HG02759 (cell line): ENCODE results near the gene CEP120.
"Not testable (repeated sequence)": the region's sequence is repeated elsewhere in the genome, so short reads cannot be mapped to it uniquely, and the experiment has no call there.

Experiments used
- ATAC-seq: cut with Tn5 transposase; IDR thresholded peaks from one replicate; pipeline ENCODE4 v1.9.1; 2021; ENCODE audit warnings: mild to moderate bottlenecking, moderate library complexity; ENCODE audit not compliant: unreplicated experiment

Gene CEP120

DNA sequence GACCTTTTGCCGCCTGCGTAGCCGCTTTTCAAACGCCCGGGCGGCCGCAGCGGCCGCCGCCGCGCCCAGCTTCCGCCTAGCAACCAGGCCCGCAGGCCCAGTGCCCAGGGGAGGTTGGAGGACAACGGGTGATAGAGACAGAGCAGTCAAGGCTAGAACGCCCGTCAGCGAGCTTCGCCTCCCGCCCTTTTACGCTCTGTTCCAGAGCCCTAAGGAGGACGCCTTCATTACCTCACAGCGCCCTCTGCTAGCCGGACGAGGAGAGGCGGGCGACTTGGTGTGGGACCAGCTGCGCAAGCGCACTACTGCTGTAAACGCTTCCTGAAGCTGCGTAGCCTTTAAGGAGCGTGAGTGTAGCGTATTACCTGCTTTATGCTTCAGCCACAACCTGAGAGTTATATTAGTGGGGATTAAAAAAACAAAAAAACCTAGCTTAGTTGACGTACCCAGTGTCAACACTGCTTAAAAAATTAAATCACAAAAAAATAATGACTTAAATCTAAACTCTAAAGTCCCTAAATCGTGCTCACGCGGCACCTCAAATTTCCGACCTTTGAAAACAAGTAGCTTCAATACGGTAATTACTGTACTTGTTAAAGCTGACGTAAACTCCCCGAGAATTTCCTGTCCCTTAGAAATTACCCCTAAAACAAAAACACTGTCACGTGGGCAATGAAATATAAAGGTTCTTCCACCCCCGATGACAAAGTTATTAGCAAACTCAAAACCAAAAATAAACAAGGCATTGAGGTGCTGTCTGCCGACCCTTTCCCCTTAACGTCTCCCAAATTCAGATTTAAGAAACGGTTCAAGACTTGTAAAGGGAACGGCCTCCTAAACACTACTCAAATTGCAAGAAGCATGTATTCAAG, at the start of gene CEP120:
TSS of gene CEP120 (minus strand) at position 126 of the 872 bp plus-strand sequence. CDS start 405 bp downstream, outside the sequence.
- peak; percentile 98 for ATAC-seq

DNA sequence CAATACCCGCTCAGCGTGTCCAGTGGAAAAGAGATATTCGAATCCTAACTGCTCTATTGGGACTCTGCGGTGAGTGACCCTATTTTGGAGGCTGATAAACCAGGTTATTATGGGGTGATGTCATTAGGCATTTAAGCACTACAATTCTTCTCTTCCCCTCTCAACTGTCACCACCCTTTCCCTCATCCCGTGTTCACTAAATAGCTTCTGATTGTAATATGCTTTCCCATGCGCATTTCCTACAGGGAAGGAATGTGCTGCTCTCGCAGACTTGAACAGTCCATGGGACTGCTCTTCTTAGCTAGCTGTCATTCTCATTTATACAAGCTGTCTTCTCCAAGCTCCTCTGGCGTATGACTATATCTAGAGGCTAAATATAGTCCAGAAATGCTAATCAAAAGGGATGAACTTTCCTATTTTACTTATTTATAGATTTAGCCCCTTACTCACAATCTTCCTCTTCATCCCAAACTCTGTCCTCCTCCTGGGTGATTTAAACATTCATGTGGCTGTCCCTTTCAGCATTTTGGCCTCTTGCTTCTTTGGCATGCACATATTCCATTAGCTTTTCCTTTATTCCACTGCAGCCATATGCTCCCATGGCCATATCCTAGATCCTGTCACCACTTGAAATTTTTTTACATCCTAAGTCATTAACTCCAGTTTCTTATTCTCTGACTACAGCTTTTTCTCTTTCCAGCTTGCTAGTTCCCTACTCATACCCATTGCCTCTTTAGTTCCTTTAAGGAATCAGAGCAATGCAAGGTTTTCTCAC, 49.1 kb upstream of the CEP120 start:
- no peak for ATAC-seq

DNA sequence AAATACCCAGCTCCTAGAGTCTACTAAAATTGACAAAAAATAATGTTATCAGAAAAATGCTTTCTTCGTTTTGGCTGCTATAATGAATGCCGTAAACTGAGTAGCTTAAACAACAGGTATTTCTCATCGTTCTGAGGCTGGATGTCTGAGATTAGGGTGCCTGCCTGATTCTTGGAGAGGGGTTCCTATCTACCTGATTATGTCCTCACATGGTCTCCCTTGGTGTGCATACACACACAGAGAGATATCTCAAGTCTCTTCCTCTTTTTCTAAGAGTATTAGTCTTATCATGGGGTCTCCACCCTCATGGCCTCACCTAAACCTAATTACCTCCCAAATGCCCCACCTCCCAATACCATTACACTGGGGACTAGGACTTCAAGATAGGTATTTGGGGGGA, 48.2 kb upstream of the CEP120 start:
- no peak for ATAC-seq

DNA sequence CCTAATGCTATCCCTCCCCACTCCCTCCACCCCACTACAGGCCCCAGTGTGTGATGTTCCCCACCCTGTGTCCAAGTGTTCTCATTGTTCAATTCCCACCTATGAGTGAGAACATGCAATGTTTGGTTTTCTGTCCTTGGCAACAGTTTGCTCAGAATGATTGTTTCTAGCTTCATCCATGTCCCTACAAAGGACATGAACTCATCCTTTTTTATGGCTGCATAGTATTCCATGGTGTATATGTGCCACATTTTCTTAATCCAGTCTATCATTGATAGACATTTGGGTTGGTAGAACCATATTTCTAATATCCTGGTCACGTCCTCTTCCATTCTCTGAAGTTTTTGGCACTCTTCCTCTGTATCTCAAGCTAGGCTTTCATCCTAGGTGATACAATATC, 43.6 kb upstream of the CEP120 start:
- not testable (repeated sequence) for ATAC-seq

DNA sequence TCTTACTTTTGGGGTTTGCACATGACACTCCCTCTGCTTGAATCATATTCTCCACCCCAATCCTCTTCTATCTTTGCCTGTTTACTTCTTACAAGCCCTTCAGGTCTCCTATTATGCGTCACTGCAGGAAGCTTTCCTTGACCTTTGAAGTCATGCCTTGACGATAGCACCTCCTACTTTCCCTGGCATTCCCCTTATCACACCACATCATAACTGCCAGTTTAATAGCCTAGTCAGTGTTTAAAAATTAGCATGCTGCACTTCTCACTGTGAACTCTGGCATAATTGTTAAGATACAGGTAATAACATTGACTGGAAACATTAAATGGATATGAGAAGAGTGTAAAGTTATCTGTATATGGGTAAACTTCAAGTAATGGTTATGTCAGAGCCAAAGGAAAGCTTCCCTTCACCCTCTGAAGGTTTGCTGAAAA, 37.1 kb upstream of the CEP120 start:
- ATAC-seq: peak; percentile 47

DNA sequence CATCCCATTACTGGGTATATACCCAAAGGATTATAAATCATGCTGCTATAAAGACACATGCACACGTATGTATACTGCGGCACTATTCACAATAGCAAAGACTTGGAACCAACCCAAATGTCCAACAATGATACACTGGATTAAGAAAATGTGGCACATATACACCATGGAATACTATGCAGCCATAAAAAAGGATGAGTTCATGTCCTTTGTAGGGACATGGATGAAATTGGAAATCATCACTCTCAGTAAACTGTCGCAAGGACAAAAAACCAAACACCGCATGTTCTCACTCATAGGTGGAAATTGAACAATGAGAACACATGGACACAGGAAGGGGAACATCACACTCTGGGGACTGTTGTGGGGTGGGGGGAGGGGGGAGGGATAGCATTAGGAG, 35.8 kb upstream of the CEP120 start:
- ATAC-seq: not testable (repeated sequence)

DNA sequence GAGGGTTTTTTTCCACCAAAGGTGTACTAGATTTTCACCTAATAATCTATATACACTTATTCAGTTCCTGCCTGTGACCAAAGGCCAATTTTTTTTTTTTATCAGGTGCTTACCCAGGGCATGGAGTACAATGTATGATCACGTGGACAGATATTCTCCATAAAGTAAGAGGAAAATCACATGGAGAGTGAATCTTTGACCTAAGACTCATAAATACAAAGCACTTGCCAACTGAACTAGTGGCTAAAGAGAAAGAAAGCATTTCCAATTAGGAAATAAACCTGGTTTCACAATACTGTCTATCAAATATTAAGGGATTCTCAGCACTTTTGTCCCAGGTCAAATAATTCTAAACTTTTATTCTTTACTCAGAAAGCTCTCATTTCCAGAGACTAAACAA, 33.0 kb upstream of the CEP120 start:
- ATAC-seq: no peak

DNA sequence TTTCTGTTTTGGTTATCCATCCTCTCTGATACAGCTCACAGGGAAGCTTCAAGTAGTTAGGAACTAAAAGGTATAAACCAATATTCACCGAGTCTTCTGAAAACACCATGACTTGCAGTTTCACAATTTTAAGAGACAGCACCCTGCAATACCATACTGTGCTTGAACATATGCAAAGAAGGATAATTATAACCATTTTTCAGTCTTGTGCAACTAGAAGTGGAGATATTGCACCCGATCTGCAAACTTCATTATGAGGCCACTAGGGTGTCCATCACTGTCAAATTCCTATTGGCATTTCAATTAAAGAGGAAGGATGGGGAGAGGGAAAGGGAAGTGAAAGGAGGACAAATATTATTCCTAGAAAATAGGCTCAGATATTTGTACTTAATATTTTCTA, 32.4 kb upstream of the CEP120 start:
- peak; percentile 80 for ATAC-seq

DNA sequence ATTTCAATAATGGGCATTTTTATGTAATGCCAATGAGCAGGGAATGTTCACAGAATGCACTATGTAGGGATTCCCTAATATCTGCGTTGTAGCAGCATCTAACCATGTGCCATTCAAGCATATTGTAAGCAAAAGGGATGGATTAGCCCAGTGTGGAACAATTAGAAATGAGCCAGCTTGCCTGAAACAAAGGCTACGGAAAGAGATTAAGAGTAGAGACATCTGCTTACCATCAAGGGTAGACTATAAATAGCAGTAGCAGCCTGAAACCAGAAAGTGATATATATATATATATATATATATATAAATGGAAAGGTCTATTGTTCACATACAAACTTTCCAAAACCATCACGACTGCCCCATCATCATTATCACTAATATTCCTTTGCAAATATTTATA, 31.9 kb upstream of the CEP120 start:
- ATAC-seq: no peak

DNA sequence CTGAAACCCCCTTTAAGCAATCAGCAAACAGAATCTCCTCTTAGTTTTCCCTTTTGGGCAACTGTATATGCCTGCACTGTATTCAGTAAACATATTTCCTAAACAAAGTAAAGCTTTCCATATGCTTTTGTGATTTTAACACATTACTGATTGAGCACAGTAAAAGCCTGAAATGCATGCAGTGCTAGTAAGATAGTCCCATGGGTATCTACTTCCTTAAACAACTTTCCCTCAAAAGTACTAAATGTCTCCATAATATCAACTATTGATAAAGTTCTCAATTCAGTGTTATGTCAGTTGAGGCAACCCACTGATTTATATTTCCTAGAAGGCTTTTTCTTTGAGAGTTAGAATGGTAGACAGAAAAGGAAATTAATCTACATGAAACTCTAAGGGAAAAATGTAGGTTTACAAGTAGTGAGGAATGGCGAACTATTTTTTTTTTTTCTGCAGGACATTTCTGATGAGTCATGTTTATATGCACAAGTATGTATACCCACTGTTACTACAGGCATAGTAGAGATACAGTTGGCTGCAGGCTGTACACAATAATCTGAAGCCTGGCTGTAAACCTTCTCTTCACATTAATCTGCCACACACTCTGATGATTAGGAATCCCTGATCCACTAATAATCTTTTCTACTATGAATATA, 31.2 kb upstream of the CEP120 start:
- no peak for ATAC-seq

DNA sequence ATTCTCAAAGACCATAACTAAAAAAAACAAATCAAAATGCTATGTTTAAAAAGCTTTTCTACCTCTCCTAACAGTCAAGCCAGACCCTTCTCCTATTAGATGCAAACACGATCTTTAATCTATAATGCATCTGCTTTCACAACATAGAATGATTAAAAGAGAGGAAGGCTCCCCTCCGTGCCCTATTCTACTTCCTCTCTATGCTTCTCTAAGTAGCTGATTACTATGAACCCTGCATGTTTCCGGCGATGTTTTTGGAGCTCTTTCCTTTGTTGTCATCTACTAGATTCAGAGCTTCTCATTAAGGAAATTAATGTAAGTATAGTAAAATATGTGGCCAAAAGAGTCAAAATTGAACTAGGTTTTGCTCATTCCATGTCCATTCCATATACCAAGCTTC, 29.2 kb upstream of the CEP120 start:
- no peak for ATAC-seq

DNA sequence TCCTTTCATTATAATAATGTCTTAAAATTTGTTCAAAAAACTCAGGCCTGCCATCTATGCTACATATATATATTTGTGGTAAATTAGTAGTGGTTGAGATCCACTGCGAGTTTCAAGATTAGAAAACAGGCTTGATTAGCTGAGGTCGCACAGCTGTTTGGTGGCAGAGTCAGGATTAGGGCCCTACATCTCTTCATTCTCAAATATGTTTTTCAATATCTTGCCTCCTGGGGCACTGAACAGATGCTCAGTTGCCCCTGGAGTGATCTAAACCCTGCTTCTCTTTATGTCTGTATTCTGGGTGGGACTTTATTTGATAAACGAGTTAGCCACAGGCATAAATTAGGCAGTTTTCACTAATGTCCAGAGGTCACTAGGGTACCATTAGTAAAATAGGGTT, 27.8 kb upstream of the CEP120 start:
- no peak for ATAC-seq

DNA sequence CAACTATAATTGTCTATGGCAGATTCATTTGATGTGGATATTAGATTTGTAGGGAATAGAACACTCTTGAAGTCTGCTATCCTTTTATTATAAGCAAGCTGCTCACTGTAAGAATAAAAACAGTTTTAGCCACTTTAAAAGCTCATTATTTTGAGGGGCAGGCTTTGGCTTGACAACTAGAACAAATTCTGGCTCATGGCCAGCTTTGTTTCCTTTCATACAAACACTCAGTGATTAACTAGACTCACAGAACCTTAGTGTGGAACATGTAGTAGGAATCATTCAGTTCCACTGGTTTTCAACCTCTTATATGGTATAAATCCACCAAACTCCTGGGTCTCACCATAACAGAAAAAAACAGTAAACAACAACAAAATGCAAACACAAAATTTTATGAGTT, 27.4 kb upstream of the CEP120 start:
- no peak for ATAC-seq

DNA sequence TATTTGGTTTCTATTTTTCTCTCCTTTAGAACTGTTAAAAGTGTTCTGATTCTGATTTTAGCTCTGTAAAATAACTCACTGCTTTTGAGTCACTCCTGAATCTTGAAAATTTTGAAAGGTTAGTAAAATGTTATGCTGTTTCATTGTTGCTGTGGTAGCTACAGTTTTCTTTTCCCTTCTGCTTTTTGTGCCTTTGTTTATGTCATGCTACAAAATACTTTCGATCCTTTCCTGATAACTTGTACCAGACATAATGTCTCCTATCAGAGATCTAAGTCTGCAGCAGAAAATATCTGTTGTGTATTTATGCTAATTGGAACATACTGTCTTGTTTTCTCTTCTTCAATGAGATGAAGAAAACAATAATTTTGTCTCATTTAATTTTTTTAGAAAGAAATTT, 26.9 kb upstream of the CEP120 start:
- no peak for ATAC-seq

DNA sequence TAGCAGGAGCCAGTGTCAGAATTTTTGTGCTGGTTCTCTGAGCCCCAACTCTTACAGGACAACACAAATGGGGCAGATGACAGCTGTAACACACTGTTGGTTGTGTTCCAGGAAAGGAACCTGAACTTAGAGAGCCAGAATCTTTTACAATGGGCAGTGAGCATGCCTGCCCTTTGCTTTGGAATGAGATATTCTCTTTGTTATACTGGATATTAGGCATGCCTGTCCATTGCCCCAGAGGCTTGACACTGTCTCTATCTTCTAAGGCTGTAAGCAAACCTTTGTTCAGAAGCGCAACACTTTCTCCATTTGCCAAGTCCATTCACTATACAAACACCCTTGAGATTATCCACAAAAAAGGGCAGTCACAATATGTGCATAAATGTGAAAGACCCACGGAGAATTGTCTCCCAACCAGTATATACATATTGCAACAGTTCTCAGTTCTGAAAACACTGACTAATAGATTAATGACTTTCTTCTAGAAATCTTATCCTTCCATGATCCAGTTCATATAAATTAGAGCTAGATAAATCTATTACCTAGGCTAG, 26.3 kb upstream of the CEP120 start:
- no peak for ATAC-seq

DNA sequence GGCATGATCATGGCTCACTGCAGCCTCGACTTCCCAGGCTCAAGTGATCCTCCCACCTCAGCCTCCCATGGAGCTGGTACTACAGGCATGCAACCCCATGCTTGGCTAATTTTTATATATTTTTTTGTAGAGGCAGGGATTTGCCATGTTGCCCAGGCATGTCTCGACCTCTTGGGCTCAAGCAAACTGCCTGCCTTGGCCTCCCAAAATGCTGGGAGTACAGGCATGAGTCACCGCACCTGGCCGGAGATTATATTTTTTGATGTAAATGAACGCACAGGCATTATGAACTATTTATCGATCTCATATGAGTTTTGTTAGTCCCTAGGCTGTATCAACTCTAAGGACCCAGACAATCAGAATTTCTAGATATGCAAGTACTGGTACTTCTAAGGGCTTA, 25.5 kb upstream of the CEP120 start:
- no peak for ATAC-seq

DNA sequence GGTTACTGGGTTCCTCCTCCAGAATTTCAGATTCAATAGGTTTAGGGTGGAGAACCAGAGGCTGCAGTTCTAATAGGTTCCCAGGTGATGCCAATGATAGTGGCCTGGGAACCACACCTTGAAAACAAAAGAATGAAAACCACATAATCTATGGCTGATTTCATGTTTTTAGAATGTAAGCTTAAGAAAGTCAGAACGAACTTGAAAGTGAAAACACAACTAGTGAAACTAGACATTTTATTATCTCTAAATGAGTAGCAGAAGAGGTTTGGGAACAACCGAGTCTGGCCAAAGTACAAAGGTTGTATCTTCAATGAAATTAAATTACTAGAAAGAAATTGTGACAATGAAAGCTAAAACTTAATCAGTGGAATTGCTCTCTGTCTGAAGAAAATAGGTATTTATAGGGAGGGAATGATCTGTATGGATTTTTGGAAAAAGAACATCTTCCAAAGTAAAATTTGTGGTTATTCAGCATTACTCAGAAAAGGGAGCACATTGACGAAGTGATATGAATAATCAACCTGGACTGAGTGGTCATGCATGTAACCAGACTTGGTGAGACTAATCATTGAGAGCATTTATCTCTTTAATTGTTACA, 24.9 kb upstream of the CEP120 start:
- ATAC-seq: peak; percentile 87

DNA sequence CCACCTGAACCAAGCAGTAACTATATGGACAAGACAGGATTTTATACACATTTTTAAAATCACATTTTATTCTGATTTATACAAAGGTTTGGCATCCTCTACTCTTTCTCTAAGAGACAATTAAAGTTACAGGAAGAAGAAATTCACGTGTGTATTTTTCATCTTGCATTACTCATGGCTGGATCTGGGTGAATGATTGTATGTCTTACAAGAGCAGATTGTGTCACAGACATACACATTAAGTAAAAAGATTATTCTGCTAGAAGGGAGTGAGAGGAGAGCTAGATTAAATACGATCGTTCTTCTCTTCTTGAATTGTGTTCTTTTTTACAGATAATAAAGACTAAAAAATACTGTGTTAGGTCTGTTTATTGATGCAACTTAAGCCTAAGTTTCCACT, 20.8 kb upstream of the CEP120 start:
- ATAC-seq: no peak

DNA sequence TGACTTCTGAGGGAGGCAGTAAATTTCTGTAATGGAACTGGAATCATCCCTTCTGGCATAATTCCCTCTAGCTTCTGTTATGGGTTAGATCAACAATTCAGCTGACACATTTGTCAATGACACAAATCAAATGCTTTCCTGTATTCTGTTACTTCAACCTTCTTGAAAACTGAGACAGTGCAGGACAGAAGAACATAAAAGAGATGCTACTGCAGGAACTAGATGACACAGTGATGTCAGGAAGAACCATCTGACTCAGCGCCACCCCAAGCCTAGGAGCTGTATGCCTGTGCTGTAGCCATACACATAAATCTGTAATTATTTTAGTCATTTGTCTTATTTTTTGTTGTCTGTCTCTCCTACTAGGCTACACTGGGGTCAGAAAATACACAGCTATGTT, 18.2 kb upstream of the CEP120 start:
- ATAC-seq: peak; percentile 63

DNA sequence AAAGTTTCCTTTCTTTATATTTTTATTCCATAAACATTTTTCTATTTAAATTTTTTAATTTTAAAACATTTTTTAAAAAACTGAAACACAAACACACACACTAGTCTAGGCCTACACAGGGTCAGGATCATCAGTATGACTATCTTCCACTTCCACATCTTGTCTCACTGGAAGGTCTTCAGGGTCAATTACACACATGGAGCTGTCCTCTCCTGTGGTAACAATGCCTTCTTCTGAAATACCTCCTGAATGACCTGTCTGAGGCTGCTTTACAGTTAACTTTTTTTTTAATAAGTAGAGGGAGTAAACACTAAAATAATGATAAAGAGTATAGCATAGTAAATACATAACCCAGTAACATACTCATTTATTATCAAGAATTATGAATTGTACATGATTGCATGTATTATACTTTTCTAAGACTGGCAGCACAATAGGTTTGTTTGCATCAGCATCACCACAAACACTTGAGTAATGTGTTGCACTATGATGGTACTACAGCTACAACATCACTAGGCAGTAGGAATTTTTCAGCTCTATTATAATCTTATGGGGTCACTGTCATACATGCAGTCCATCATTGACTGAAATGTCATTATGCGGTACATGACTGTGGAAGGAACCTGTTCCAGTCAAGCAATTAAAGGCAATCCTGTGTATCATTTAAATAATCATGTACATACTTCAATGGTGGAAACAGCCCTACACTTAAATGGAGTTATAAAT, 17.4 kb upstream of the CEP120 start:
- ATAC-seq: no peak
